GM18867 (cell line): Measurements from ENCODE around the gene ARIH2.

Experiments
- ATAC-seq: cut with Tn5 transposase; IDR thresholded peaks from one replicate; pipeline ENCODE4 v1.9.1; 2021; ENCODE audit warnings: mild to moderate bottlenecking, moderate library complexity; ENCODE audit not compliant: unreplicated experiment

The ARIH2 gene

GRCh38 chr3:49017971-49018706, 99.5 kb downstream of the ARIH2 start, which contains the start of gene DALRD3:
Gene DALRD3, minus strand, starts transcription at chr3:49018580. Its CDS starts 16 bp downstream, at chr3:49018564.
- ATAC-seq, result peak; percentile 10

- no peak for ATAC-seq
Observed at GRCh38 chr3:49018707-49019006, 100.0 kb downstream of the ARIH2 start.

DNA sequence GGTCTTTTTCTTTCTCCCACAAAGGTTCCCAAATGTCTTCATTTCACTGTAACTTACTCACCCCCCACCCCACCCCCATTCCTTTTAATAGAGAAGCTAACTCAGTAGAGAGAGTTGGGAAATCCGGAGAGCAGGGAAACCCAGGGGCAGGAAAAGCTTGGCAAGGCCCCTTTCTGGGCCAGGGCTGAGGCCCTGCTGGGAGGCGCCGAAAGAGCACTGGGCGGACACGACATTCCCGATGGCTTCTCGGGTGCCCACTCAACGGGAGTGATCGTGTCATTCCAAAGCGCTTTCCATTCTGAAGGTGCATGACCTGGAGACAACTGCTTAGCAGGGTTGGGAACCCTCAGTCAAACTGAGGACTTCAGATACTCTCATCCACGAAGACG, 101.3 kb downstream of the ARIH2 start:
- no peak for ATAC-seq

DNA sequence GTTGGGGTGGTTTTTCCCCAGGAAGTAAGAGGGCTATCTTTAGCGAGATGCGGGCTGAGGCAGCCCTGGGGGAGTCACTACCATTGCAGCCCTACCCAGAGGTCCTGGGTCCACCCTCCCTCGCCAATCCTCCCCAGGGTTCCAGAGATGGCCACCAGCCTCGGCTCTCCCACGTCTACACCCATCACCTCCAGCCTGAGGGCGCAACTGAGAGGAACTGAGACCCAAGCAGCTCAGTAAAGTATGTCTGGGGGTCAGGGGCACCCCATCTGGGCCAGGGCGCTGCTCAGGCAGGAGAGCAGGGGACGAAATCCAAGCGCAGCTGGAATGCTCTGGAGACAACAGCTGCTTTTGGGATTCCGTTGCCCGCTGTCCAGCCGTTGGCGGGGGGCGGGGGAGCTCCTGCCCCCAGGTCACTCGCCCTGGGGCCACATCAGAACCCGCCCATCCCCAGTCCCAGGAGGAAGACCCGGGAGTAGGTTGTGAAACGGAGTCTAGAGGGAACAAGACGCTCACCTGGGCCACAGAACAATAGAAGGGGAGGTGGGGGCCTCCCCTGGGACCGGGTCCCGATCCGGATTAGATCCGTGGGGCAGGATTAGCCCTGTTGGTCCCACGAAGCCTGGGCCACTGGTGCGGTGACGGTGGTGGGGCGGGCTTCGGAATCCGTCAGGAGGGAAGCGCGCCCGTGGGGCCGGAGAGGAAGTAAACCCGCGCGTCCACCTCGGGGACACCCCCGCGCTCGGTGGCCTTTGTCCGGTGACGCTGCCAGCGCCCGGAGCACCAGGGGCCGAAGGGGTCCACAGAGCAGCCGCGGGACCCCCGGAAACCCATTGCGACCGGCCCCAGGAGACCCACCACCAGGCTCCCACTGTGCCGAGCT, 101.9 kb downstream of the ARIH2 start:
- ATAC-seq, result peak; percentile 2

DNA sequence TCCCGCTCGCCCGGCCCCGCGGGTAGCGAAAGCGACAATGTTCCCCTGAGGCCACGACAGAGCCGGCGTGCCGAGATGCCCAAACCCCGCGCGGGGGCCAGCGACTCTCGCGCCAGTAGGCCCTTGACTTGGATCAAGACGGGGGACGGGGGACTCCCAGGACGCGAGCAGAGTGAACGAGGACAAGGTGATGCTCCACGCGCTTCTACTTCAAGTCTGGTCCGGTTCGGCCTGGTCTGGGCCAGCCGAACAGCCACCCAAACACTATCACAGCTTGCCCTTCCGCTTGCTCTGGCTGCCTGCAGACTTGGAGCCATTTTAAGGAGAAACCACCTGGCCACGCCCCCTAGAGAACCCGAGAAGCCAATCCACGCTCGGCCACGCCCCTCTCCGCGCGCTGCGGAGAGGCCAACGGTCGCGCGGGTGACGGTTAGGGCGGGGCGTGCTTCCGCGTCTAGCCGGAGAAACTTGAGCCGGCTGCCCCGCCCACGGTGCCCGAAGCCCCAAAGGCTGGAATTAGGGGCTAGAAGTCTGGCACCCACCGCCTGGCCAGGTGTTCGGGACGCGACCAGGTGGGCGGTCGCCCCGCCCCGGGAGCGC, 102.7 kb downstream of the ARIH2 start:
- peak; percentile 50 for ATAC-seq

DNA sequence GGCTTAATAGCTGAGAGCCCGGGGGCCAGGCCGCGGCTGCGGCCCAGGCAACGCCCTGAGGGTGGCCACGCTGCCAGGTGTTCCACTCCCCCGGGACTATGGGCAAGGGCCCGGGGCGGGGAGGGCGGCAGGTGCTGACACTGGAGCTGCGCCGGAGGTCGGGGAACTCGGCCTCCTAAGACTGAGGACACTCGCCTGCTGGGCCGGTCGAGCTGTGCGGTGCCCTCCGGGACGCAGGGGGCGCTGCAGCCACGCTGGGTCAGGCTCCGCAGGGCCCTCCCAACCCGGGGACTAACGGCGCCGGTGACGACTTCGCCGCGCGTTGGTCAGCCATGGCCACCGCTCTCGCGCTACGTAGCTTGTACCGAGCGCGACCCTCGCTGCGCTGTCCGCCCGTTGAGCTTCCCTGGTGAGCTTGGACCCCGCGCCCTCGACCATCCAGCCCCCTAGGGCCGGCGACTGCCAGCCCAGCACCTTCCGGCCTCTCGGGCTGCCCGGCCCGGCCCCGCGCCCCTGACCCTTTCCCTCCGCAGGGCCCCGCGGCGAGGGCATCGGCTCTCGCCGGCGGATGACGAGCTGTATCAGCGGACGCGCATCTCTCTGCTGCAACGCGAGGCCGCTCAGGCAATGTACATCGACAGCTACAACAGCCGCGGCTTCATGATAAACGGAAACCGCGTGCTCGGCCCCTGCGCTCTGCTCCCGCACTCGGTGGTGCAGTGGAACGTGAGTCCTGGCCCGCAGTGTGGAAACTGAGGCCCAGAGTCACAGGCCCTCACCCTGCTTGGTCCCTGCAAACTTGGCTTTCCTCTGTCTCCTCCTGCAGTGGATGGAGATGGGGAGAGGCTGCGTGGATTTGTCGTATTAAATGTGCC, 103.4 kb downstream of the ARIH2 start, which contains the start of gene NDUFAF3:
TSS of gene NDUFAF3 (plus strand) at position 309 of the 875 bp plus-strand sequence. CDS start at position 333, 24 bp downstream.
- peak; percentile 53 for ATAC-seq

DNA sequence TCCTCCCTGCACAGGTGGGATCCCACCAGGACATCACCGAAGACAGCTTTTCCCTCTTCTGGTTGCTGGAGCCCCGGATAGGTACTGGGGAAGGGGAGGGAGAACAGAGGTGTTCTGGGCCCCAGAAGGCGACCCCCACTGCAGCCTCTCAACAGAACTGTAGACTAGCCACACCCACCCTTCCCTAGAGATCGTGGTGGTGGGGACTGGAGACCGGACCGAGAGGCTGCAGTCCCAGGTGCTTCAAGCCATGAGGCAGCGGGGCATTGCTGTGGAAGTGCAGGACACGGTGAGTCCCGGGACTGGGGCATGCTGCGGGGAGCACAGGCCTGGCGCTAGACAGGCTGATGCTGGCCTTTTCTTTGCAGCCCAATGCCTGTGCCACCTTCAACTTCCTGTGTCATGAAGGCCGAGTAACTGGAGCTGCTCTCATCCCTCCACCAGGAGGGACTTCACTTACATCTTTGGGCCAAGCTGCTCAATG, 104.1 kb downstream of the ARIH2 start:
- no peak for ATAC-seq

- no peak for ATAC-seq
Observed at GRCh38 chr3:49023775-49024174, 105.1 kb downstream of the ARIH2 start.

GRCh38 chr3:49024449-49024848, 105.8 kb downstream of the ARIH2 start:
- ATAC-seq, result no peak

- ATAC-seq, result no peak
Observed at GRCh38 chr3:49025005-49025792, 106.6 kb downstream of the ARIH2 start.

GRCh38 chr3:49025793-49026520, 107.3 kb downstream of the ARIH2 start:
- ATAC-seq, result no peak

- ATAC-seq, result no peak
Observed at GRCh38 chr3:49026536-49026935, 107.9 kb downstream of the ARIH2 start.

- no peak for ATAC-seq
Observed at GRCh38 chr3:49027634-49028033, 109.0 kb downstream of the ARIH2 start.

GRCh38 chr3:49028298-49028672, 109.6 kb downstream of the ARIH2 start:
- ATAC-seq, result no peak

DNA sequence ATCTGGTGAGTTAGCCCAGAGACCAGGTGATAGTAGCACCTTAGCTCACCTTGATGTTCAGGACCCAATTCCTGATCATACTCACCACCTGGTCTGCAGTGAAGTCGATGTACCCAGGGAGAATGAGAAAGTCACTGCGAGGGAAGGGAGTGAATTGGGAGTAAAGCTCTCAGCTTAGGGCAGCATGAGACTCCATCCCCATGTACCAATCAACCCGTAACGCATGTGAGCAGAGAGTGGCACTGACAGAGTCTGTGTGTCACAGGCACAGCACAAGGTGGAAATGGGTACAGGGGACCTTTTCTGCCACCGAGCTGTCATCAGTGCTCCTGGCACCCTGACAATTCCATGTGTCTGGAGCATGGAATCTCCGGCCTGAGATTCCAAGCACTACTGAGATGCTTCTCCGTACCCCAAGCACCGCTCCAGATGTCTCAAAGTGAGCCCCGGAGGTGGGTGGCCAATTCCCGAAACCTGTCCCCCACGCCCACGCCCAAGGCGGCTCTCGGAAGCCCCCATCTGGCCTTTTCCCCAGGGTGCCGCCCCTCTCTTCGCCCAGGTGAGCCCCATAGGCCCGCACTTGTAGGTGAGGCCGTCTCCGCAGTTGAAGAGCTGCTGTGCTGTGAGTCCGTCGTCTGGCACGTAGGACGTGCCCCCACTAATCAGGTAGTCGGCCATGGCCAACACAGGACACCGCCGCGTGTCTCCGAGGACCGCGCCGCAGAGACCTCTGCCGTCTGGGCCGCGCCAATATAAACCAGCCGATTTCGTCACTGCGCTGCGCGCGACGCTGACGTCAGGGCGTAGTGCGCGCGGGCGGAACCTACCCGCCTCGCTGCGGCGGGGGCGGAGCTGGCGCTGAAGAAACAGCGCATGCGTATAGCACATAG, 110.3 kb downstream of the ARIH2 start, which contains the start of gene IMPDH2:
TSS of gene IMPDH2 (minus strand) at position 726 of the 890 bp plus-strand sequence. CDS start at position 678, 48 bp downstream.
- ATAC-seq, result peak; percentile 89

GRCh38 chr3:49029563-49029884, 110.9 kb downstream of the ARIH2 start:
- ATAC-seq, result no peak

GRCh38 chr3:49030321-49030720, 111.7 kb downstream of the ARIH2 start:
- no peak for ATAC-seq

- ATAC-seq, result no peak
Observed at GRCh38 chr3:49032646-49033304, 114.1 kb downstream of the ARIH2 start.
